Measurements from ENCODE around the gene DISP3.

GRCh38 chr1:11585389-11585788, 106.4 kb downstream of the DISP3 start:
- TF ChIP-seq TCF7L2 (IDR thresholded peaks at IDR 0.05; ENCODE audit: low read depth, low read length) (no peak), ARNT (IDR thresholded peaks at IDR 0.05) (no peak), RELA (CRISPR knock-in tag; IDR thresholded peaks at IDR 0.05) (no peak), ZNF274 (CRISPR knock-in tag; IDR thresholded peaks at IDR 0.05) (no peak), ZBTB8A (CRISPR knock-in tag; IDR thresholded peaks at IDR 0.05; ENCODE audit: borderline replicate concordance, low read depth) (no peak), MAX (IDR thresholded peaks at IDR 0.05) (no peak), CTCF (CRISPR knock-in tag; IDR thresholded peaks at IDR 0.05) (no peak), HMG20A (CRISPR knock-in tag; IDR thresholded peaks at IDR 0.05; ENCODE audit: borderline replicate concordance) (no peak), NFIC (IDR thresholded peaks at IDR 0.05; ENCODE audit: low read length) (no peak), ZBTB33 (CRISPR knock-in tag; IDR thresholded peaks at IDR 0.05) (no peak), ATF1 (CRISPR knock-in tag; IDR thresholded peaks at IDR 0.05) (no peak), KDM4B (CRISPR knock-in tag; IDR thresholded peaks at IDR 0.05) (no peak)

Data from HepG2 (cell line).